Smooth muscle cell (in vitro differentiated cells): ENCODE measurements around the gene EXOSC7. TPM values are rescaled to one million over a fixed set of nuclear protein-coding genes. Genes with fewer than 3 reads are reported as not detected.

Source experiments
- DNase-seq: peaks from one replicate; lab custom pipeline; 2025; ENCODE audit not compliant: unreplicated experiment; lab: John Stamatoyannopoulos, UW
- H2AFZ ChIP-seq: fragments of 200-600 bp; sonication (generic); 2 replicates; pipeline ENCODE4 v1.6.0; 2016; ENCODE audit warnings: antibody characterized with exemption, low read depth, mild to moderate bottlenecking
- H3F3A ChIP-seq: fragments of 200-600 bp; sonication (generic); 2 replicates; pipeline ENCODE4 v1.6.0; 2017; ENCODE audit warnings: antibody characterized with exemption, low read depth
- H3K27ac ChIP-seq: fragments of 200-600 bp; sonication (generic); 2 replicates; pipeline ENCODE4 v1.5.1; 2016; ENCODE audit warnings: low read depth, mild to moderate bottlenecking
- H3K27me3 ChIP-seq: fragments of 200-600 bp; sonication (generic); 2 replicates; pipeline ENCODE4 v1.6.1; 2016; ENCODE audit warnings: low read depth, mild to moderate bottlenecking
- H3K36me3 ChIP-seq: fragments of 200-600 bp; sonication (generic); 2 replicates; pipeline ENCODE4 v1.5.1; 2016; ENCODE audit warnings: low read depth
- H3K4me1 ChIP-seq: fragments of 200-600 bp; sonication (generic); 2 replicates; pipeline ENCODE4 v1.5.1; 2016; ENCODE audit warnings: low read depth
- H3K4me2 ChIP-seq: fragments of 200-600 bp; sonication (generic); 2 replicates; pipeline ENCODE4 v1.6.0; 2016; ENCODE audit warnings: mild to moderate bottlenecking
- H3K4me3 ChIP-seq: fragments of 200-600 bp; sonication (generic); 2 replicates; pipeline ENCODE4 v1.5.1; 2016; ENCODE audit warnings: mild to moderate bottlenecking
- H3K79me2 ChIP-seq: fragments of 200-600 bp; sonication (generic); 2 replicates; pipeline ENCODE4 v1.6.0; 2016; ENCODE audit warnings: low read depth, mild to moderate bottlenecking
- H3K9ac ChIP-seq: fragments of 200-600 bp; sonication (generic); 2 replicates; pipeline ENCODE4 v1.6.0; 2016; ENCODE audit warnings: low read depth
- H3K9me3 ChIP-seq: fragments of 200-600 bp; sonication (generic); replicated peaks from 2 replicates; pipeline ENCODE4 v1.5.1; 2016; ENCODE audit warnings: low read depth
- H4K20me1 ChIP-seq: fragments of 200-600 bp; sonication (generic); 2 replicates; pipeline ENCODE4 v1.6.0; 2016; ENCODE audit warnings: low read depth
- WGBS: methylation state at CpG from one replicate; pipeline ENCODE4 v1.1.7; 2016; ENCODE audit warnings: low lambda C conversion rate; 5-methylcytosine and 5-hydroxymethylcytosine counted together
- polyA plus RNA-seq: library from polyadenylated mRNA; unstranded; fragments of >200 nt; fragmentation: Nextera tagmentation; extraction: Ambion mirVana; gene quantifications from 2 replicates; pipeline ENCODE4 v1.2.1, GENCODE V29; 2016
- total RNA-seq: library from RNA; depleted of rRNA; stranded (reverse); fragments of >200 nt; gene quantifications from 2 replicates; pipeline ENCODE4 v1.2.3, GENCODE V29; 2014
- TF ChIP-seq, protein P1 (sequence below): fragments of 200-600 bp; sonication (generic); IDR thresholded peaks from 2 replicates; pipeline ENCODE4 v1.5.1; 2017; ENCODE audit warnings: borderline replicate concordance, mild to moderate bottlenecking, antibody characterized with exemption; ENCODE audit not compliant: insufficient read depth, poor library complexity, severe bottlenecking

The EXOSC7 gene
- total and polyA plus RNA-seq, 2 experiments from 2014 or later: 42.2 to 49.0 TPM

GRCh38 chr3:45027441-45027840, 51.4 kb downstream of the EXOSC7 start:
- Histone ChIP-seq H3K27me3 (no peaks in the 10 kb centered on the region), H3K79me2 (no peaks in the 10 kb centered on the region), H3F3A (no peaks in the 10 kb centered on the region), H3K4me3 (no peak overlapping the region), H2AFZ (no peak overlapping the region), H4K20me1 (no peaks in the 10 kb centered on the region), H3K9ac (no peak overlapping the region), H3K27ac (no peak overlapping the region), H3K9me3 (no peaks in the 10 kb centered on the region), H3K4me1 (no peaks in the 10 kb centered on the region), H3K4me2 (no peak overlapping the region), H3K36me3 (no peaks in the 10 kb centered on the region)
- TF ChIP-seq, protein P1, sequence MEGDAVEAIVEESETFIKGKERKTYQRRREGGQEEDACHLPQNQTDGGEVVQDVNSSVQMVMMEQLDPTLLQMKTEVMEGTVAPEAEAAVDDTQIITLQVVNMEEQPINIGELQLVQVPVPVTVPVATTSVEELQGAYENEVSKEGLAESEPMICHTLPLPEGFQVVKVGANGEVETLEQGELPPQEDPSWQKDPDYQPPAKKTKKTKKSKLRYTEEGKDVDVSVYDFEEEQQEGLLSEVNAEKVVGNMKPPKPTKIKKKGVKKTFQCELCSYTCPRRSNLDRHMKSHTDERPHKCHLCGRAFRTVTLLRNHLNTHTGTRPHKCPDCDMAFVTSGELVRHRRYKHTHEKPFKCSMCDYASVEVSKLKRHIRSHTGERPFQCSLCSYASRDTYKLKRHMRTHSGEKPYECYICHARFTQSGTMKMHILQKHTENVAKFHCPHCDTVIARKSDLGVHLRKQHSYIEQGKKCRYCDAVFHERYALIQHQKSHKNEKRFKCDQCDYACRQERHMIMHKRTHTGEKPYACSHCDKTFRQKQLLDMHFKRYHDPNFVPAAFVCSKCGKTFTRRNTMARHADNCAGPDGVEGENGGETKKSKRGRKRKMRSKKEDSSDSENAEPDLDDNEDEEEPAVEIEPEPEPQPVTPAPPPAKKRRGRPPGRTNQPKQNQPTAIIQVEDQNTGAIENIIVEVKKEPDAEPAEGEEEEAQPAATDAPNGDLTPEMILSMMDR: no peak
- 98% methylated on average over 4 of the region's 4 CpGs for WGBS
- no peak for DNase-seq

- WGBS: 95% methylated on average over 2 of the region's 2 CpGs
- no peaks in the 10 kb centered on the region for H3K79me2 ChIP-seq
- TF ChIP-seq, protein P1: no peak
- H2AFZ ChIP-seq: no peak overlapping the region
- no peaks in the 10 kb centered on the region for H3K4me1 ChIP-seq
- H3K9ac ChIP-seq: no peak overlapping the region
- no peaks in the 10 kb centered on the region for H3K36me3 ChIP-seq
- no peaks in the 10 kb centered on the region for H3K27me3 ChIP-seq
- no peaks in the 10 kb centered on the region for H3K9me3 ChIP-seq
- H3F3A ChIP-seq: no peaks in the 10 kb centered on the region
- no peaks in the 10 kb centered on the region for H4K20me1 ChIP-seq
- no peak overlapping the region for H3K27ac ChIP-seq
- H3K4me2 ChIP-seq: no peak overlapping the region
- no peak for DNase-seq
- no peak overlapping the region for H3K4me3 ChIP-seq
Measured at GRCh38 chr3:45029216-45029615, 53.2 kb downstream of the EXOSC7 start.

DNA sequence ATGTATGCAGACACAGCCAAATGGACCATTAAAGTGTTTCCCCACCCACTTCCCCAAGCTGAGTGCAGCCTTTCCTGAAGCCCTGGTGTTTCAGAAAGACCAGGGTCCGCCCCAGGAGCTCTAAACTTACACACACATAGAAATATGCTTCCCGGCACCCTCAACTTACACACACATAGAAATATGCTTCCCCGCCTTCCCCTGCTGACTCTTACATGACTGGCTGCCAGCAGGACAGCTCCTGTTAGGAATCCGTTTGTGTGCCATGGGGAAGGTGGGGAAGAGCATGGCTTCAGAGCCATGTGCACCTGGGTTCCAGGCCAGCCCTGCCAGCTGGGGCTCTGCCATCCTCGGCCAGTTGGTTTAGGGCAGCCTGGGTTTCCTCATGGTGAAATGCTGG, 53.6 kb downstream of the EXOSC7 start:
- no peaks in the 10 kb centered on the region for H3K4me1 ChIP-seq
- H3F3A ChIP-seq: no peaks in the 10 kb centered on the region
- no peak overlapping the region for H2AFZ ChIP-seq
- no peaks in the 10 kb centered on the region for H3K36me3 ChIP-seq
- H3K9me3 ChIP-seq: no peaks in the 10 kb centered on the region
- 81% methylated on average over 5 of the region's 5 CpGs for WGBS
- no peaks in the 10 kb centered on the region for H4K20me1 ChIP-seq
- DNase-seq: no peak
- no peak overlapping the region for H3K27ac ChIP-seq
- TF ChIP-seq, protein P1: no peak
- H3K9ac ChIP-seq: no peak overlapping the region
- no peaks in the 10 kb centered on the region for H3K79me2 ChIP-seq
- H3K4me2 ChIP-seq: no peak overlapping the region
- no peak overlapping the region for H3K4me3 ChIP-seq
- H3K27me3 ChIP-seq: no peaks in the 10 kb centered on the region

- Histone ChIP-seq H3K9me3 (no peaks in the 10 kb centered on the region), H3K27me3 (peaks cover 14% of the 10 kb centered on the region), H3K4me2 (no peak overlapping the region), H3K36me3 (no peaks in the 10 kb centered on the region), H3K4me1 (peaks cover 2% of the 10 kb centered on the region), H3K9ac (no peak overlapping the region), H3F3A (no peaks in the 10 kb centered on the region), H3K27ac (no peak overlapping the region), H2AFZ (no peak overlapping the region), H4K20me1 (no peaks in the 10 kb centered on the region), H3K79me2 (no peaks in the 10 kb centered on the region), H3K4me3 (no peak overlapping the region)
- DNase-seq: no peak
- WGBS: 82% methylated on average over 3 of the region's 3 CpGs
- TF ChIP-seq, protein P1: no peak
Measured at GRCh38 chr3:45031531-45031930, 55.5 kb downstream of the EXOSC7 start.
